BJ (cell line): ENCODE measurements around the gene CAPSL. TPM values are rescaled to one million over a fixed set of nuclear protein-coding genes. Genes with fewer than 3 reads are reported as not detected.

Source experiments
- CTCF ChIA-PET: fragments of 350-600 bp; formaldehyde crosslinking; extraction: SDS; loops from one replicate; lab custom pipeline; 2021; ENCODE audit warnings: antibody characterized with exemption, inconsistent platforms; lab: Yijun Ruan, JAX
- POLR2A ChIA-PET: fragments of 300-600 bp; sonication (Branson Sonifier 250); formaldehyde crosslinking; extraction: SDS; loops from one replicate; lab custom pipeline; 2021; ENCODE audit warnings: antibody characterized with exemption; lab: Charles Lee
- DNase-seq: peaks from one replicate; pipeline ENCODE4 v3.0.0-alpha.2; 2011; ENCODE audit warnings: low read depth
- H3K27me3 ChIP-seq: 2 replicates; pipeline ENCODE4 v1.6.0; 2011; ENCODE audit warnings: low read length; ENCODE audit not compliant: control insufficient read depth, insufficient read depth
- H3K36me3 ChIP-seq: 2 replicates; pipeline ENCODE4 v1.5.1; 2011; ENCODE audit warnings: low read length; ENCODE audit not compliant: control insufficient read depth, insufficient read depth
- H3K4me3 ChIP-seq: 2 replicates; pipeline ENCODE4 v1.5.1; 2011; ENCODE audit warnings: low read depth, mild to moderate bottlenecking, control low read depth, low read length
- CTCF ChIP-seq: IDR thresholded peaks from 2 replicates; pipeline ENCODE4 v1.5.1; 2011; ENCODE audit warnings: low read depth, mild to moderate bottlenecking, control low read depth, inconsistent platforms, low read length, moderate library complexity; ENCODE audit not compliant: insufficient read depth
- polyA plus RNA-seq: library from polyadenylated mRNA; depleted of rRNA; stranded (reverse); fragments of >200 nt; gene quantifications from 2 replicates; pipeline ENCODE4 v1.2.3, GENCODE V29; 2011

The CAPSL gene
- polyA plus RNA-seq, 1 experiment, result 0.18 TPM

- Histone ChIP-seq H3K36me3 (no peaks in the 10 kb centered on the region), H3K4me3 (no peak overlapping the region), H3K27me3 (peaks cover 11% of the 10 kb centered on the region)
- no peak for TF ChIP-seq CTCF
- CTCF ChIA-PET, result no interaction called here
- no peak for DNase-seq
- POLR2A ChIA-PET, result no interaction called here
Measured at GRCh38 chr5:35954175-35954574, 15.8 kb upstream of the CAPSL start.

GRCh38 chr5:35947085-35947484, 8.7 kb upstream of the CAPSL start:
- H3K36me3 ChIP-seq, result no peaks in the 10 kb centered on the region
- H3K4me3 ChIP-seq, result no peak overlapping the region
- no peak for TF ChIP-seq CTCF
- no peak for DNase-seq
- H3K27me3 ChIP-seq, result peaks cover 2% of the 10 kb centered on the region; the same call in 1 of the 2 replicates
- POLR2A ChIA-PET, result no interaction called here
- CTCF ChIA-PET, result no interaction called here

GRCh38 chr5:35939639-35940038, 1.2 kb upstream of the CAPSL start:
- ChIA-PET POLR2A (no interaction called here), CTCF (no interaction called here)
- DNase-seq, result no peak
- peak; percentile 26 for TF ChIP-seq CTCF
- Histone ChIP-seq H3K36me3 (no peaks in the 10 kb centered on the region), H3K4me3 (no peak overlapping the region), H3K27me3 (peaks cover 4% of the 10 kb centered on the region; the same call in 1 of the 2 replicates)

- TF ChIP-seq CTCF, result peak; percentile 73
- no peak for DNase-seq
- Histone ChIP-seq H3K36me3 (no peaks in the 10 kb centered on the region), H3K4me3 (no peak overlapping the region), H3K27me3 (no peaks in the 10 kb centered on the region)
- ChIA-PET CTCF (interaction anchor here (0.5 to 5.6 kb wide), 51 partner anchors 8 to 1081 kb away, joined by 3 to 119 read pairs (median 3); partner anchors contain the start of genes PRLR and SPEF2), POLR2A (no interaction called here)
Measured at GRCh38 chr5:35926389-35927051, 11.9 kb downstream of the CAPSL start.

- H3K36me3 ChIP-seq, result no peaks in the 10 kb centered on the region
- no peaks in the 10 kb centered on the region for H3K27me3 ChIP-seq
- CTCF ChIA-PET, result interaction anchor here (0.6 to 5.6 kb wide), 40 partner anchors 10 to 1080 kb away, joined by 3 to 119 read pairs (median 5); partner anchors contain the start of gene SPEF2
- peak; percentile 15 for DNase-seq
- TF ChIP-seq CTCF, result peak; percentile 88
- H3K4me3 ChIP-seq, result 0 out of 2 replicates have a peak overlapping the region, but pooled peaks have one; percentile 14
- POLR2A ChIA-PET, result no interaction called here
Measured at GRCh38 chr5:35924950-35925722, 13.3 kb downstream of the CAPSL start.
